ENCODE results near the gene AGR3.
"Not testable (repeated sequence)": the region's sequence is repeated elsewhere in the genome, so short reads cannot be mapped to it uniquely, and the experiment has no call there.

The AGR3 gene

DNA sequence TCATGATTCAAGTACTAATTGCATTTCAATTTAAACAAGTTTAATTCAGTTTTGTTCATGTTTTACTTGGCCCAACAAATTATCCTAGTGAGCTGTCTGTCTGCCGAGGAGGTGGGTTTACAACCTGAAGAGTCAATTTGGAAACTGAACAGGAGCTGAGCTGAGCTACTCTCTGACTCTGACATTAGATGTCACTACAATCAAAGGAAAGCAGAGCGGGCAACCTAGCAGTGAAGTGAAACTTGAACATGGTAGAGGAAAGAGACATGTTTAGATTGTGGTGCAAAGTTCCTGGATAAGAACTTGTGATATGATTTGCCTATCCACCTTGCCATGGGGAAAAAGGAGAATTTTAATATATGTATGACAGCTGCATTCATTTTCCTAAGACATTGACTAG is 9.6 kb upstream of the AGR3 start:
- DNase-seq, result peak in 1 of 5 experiments; percentile 67

DNA sequence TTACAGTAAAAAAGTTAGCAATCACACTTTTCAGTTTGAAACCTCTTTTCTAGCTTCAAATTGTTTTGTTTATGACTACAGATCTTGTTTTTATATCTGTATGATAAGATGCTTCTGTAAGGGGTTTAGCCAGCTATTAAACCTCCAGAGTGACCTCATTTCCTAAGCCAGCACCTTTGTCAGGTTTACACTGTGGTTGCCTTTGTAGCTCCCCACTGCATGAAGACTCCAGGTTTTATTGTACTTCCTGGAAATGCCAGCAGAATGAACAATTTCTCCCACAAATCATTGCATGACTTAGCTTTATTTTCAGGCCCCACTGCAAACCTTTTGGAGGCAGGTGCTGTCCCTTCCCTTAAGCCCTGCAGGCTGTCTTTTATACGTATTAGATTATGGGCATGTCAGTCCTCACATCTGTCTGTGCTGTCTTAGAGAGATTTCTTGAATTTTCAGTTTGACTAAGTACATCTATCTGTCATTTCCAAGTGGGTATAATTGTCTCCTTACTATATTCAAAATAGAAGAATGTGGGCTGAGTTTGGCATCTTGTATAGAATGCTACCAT is 8.2 kb upstream of the AGR3 start:
- peak in 1 of 5 experiments; percentile 23 for DNase-seq

DNA sequence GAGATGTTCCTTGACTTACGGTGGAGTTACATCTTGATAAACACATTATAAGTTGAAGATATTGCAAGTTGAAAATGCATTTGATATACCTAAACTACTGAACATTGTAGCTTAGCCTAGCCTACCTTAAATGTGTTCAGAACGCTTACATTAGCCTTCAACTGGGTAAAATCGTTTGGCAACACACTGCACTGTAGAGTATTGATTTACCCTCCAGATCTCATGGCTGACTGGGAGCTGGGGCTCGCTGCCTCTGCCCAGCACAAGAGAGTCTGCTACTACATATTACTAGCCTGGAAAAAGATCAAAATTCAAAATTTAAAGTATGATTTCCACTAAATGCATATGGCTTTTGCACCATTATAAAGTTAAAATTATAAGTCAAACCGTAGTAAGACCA is 7.5 kb upstream of the AGR3 start:
- no peak for DNase-seq

DNA sequence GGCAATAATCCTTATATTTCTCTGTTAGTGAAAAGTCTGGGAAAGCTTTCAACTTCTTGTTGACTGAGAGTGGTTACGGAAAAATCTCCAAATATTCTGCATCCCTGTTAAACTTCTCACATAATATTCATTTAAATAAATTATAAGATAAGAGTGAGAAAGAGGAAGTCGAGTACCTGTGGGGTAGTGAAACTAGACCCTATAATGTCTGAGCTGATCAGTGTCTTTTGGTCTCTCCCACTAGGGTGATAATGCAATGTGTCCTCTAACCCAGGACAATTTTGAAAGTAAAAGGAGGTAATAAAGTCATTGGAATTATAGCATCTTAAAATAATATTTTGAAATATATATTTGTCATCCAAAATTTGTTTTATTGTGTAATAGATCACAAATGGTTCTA is 2.1 kb upstream of the AGR3 start:
- DNase-seq, result no peak

DNA sequence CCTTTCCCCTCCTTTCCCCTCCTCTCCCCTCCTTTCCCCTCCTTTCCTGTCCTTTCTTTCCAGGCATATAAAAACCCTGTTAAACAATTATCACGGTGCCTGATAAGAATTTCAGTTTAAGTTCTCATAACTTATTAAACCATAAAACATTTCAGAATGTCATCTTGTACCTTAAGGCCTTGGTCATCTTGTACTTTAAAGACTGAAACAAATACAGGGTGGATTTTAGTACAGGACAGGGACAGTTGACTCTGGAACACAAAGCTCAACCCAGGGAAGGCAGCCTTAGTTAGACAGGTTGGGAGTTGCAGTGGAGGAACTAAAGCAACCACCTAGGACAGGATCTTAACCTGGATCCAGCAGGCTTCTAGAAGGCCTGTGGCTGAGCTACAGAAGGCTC is 1.2 kb downstream of the AGR3 start:
- DNase-seq, result no peak

DNA sequence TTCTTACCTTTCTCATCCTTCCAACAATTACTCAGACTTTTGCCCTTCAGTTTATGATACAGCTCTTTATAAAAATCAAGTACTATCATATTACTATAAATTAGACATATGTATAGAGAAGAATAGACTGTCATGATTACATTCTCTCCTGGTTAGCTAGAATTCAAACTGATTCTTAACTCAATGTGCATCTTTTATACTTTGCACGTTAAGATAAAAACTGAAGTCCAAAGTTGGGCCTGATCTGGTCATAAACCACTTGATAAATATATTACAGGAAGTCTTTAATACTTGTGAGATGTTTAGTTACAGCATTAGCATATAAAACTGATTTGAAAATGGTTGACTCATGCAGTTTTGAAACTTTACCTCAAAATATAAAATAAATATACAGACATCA is 2.6 kb downstream of the AGR3 start:
- DNase-seq, result no peak

DNA sequence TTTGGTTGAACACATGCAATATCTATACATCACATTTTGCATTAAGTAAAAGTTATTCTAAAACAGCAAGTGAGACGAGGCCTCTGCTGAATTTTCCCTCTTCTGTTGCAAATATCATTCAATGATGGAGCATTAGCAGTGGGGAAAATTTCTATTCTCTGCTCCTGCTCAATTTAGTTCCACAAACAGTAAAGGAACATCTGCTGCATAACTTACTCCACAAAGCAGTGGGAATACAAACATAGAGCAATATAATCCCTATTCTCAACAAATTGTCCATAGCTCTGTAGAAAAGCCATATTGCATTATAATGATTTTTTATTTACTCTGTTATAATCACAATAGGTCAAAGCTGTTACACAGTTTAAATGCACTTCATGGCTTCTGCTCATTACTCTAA is 5.9 kb downstream of the AGR3 start:
- DNase-seq, result no peak

DNA sequence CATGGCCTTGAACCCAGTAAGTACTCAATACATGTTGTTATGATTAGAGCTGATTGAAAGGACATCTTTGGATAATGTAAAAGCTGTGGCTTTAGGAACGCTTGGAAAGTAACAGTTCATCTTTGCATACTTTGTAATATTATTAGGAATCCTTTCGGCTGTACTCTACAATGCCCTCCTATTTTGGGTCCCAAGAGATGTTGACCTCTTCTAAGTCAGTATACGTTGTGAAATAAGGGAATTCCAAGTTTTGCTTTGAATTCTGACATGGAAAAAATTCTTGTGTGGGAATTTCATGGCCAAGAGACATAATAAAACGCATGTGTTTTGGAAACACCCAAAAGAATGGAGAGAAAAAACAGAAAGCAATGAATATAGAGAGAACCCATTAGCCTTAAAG is 7.7 kb downstream of the AGR3 start:
- no peak for DNase-seq

DNA sequence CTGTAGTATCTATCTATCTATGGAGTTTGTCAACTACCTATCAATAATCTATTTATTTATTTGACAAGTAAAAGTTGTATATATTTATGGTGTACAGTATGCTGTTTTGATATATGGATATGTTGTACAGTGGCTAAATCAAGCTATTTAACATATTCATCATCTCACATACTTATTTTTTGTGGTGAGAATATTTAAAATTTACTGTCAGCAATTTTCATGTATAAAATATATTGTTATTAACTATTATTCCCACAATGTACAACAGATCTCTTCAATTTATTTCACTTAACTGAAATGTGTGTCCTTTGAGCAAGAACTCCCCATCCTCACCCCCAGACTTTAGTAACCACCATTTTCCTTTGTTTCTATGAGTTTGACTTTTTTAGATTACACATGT is 14.5 kb downstream of the AGR3 start:
- DNase-seq, result no peak

DNA sequence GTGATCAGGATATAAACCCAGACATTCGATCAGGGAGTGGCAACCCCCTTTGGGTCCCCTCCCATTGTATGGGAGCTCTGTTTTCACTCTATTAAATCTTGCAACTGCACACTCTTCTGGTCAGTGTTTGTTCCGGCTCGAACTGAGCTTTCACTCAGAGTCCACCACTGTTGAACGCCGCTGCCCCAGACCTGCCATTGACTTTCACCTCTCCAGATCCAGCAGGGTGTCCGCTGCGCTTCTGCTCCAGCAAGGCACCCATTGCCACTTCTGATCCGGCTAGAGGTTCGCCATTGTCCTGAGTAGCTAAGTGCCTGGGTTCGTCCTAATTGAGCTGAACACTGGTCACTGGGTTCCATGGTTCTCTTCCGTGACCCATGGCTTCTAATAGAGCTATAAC is 28.6 kb downstream of the AGR3 start:
- not testable (repeated sequence) for DNase-seq

DNA sequence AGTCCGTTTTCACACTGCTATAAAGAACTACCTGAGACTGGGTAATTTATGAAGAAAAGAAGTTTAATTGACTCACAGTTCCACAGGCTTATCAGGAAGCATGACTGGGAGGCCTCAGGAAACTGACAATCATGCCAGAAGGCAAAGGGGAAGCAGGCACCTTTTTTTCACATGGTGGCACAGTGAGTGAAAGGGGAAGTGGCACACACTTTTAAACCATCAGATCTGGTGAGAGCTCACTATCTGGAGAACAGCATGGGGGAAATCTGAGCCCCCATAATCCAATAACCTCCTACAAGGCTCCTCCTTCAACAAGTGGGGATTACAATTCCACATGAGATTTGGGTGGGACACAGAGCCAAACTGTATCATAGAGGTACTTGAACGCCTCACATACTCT is 30.0 kb downstream of the AGR3 start:
- no peak for DNase-seq

DNA sequence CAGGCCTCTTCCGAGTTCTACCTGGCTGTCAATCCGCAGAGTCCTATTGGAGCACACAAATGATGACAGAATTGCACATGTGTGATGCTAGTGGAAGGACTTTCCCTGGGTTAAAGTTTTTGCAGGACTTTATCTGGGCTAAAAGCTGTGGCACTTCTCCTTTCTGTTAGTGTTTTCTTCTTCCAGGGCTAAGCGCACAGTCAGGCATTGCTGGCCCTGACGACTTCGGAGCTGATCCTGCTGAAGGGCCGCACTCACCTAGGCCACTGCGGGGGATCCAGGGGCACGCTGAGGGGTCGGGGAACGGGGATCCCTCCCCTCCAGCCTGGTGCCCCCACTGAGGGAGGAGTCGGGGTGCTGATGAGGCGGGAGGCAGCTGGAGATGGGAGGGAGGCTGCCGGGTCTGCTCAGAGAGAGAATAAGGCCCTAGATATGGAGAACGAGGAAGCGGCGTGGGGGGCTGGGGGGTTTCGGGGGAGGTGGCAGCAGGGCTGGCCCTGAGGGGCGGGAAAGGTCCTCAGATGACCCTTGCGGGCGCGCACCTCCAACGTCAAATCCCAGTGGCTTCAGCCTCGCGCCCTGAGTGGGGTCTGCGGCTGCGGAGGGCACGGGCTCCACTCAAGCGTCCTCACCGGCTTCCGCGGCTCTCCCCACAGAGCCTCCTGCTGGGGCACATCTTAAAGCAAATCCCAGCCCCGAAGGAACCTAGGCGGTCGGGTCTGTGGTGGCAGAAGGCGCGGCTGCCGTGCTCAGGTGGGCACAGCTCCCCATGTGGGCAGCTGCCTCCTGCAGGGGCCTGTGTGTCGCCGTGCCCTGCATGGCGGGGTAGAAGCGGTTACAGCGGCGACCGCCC is 30.9 kb downstream of the AGR3 start:
- no peak for DNase-seq

DNA sequence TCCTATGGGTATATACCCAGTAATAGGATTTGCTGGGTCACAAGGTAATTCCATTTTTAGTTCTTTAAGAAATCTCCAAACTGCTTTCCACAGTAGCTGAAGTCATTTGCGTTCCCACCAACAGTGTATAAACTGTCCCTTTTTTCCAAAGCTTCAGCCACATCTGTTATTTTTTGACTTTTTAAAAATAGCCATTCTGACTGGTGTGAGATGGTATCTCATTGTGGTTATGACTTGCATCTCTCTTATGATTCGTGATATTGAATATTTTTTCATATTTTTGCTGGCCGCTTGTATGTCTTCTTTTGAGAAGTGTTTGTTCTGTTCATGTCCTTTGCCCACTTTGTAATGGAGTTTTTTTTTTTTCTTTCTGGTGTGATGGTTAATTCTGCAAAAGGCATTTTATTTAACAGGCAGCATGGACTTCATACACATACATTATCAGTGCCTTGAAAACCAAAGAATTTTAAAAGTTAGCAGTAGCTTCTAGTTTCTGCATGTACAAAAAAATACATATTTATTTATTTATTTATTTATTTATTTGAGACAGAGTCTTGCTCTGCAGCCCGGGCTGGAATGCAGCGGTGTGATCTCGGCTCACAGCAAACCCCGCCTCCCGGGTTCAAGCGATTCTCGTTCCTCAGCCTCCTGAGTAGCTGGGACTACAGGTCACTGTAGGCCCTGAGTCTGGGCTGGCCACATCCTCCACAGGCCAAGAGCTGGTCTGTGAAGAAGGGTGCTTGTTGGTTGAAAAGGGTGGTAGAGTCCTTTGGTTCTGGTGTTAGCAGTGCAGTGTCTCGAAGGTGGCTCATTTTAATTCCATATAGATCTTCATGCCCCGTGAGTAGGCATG is 32.3 kb downstream of the AGR3 start:
- DNase-seq, result no peak

DNA sequence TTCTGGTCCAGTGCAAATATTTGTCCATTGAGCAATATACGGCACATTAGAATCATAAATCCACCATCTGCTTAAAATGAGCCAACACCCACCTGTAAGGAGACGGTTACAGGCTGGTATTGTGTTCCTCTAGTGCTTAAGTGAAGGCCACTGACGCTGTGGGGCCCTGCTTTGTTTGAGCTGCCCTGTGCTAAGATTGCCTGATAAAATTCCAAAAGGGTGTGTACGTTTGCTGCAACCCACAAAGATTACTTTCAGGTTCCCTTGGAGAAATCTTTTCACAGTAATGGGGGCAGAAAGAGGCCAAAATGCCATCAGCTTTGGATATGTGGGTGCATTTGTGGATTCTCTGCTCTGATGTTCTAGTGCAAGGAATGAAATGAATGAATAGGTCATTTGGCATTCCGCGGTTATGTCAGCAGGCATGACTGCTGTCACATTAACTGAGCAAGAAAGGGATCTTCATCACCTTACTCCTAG is 34.4 kb downstream of the AGR3 start:
- no peak for DNase-seq

DNA sequence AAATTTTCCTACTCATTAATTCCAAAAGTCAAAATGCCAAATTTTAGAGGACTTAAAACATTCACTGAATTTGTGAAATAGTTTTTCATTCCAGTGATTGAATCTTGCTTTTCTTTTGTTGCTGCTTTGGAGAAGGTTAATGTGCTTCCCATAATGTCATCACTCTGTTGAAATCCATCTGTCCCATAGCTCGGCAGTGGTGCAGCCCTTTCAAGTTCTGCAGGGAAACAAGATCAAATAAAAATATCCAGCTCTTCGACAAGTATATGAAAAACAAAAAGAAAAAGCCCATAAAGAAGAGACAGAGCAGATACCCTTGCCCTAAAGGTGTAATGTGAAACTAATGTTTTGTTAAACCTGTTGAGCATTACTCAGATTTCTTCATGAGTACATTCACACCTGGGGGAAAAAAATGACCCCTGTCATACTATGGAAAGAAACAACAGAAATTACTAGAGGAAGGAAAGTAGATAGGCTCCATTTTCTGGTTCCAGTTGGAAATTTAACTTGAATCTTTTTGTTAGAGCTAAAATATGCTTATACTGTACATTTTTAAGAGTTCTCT is 35.1 kb downstream of the AGR3 start:
- DNase-seq, result no peak

DNA sequence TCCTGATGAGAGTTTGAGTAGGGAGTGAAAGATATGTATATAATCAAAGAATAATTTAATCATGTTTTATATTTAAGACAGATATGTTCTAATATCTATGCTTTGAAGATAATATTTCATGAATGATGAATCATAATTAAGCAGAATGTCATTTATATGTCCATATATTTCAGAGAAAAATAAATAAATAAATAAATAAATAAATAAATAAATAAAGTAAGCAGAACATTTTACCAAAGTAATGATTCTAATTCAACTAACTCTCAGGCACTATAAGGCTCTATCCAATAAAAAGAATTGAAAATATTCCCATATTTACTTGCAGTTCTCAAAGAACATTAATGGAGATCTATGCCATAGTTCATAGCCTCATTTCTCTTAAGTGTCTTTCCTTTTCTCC is 36.0 kb downstream of the AGR3 start:
- DNase-seq, result no peak

DNA sequence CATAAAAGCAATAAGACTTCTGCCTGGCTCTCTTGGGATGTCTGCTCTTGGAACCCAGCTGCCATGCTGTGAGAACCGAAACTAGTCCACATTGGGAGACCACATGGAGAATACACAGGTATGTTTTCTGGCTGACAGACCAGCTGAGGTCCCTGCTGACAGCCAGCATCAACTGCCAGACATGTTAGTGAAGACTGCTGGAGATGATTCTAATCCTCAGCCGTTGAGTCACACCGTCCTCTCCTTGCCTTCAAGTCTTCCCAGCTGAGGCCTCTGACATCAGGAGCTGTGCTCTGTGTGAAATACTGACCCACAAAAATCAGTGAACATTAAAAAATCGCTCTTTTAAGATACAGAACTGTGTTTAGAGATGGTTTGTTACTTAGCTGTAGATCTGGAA is 40.1 kb downstream of the AGR3 start:
- DNase-seq, result no peak

DNA sequence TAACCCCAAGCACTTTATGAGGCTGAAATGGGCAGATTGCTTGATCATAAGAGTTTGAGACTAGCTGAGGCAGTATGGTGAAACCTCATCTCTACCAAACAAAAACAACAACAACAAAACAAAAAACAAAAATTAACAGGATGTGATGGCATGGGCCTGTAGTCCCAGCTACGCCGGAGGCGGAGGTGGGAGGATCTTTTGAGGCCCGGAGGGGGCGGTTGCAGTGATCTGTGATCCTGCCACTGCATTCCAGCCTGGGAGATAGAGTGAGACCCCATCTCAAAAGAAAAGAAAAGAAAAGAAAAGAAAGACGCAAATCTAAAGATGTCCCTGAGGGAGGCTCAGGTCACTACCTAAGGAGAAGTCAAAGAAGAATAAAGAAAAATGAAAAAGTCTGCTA is 41.7 kb downstream of the AGR3 start:
- no peak for DNase-seq

DNA sequence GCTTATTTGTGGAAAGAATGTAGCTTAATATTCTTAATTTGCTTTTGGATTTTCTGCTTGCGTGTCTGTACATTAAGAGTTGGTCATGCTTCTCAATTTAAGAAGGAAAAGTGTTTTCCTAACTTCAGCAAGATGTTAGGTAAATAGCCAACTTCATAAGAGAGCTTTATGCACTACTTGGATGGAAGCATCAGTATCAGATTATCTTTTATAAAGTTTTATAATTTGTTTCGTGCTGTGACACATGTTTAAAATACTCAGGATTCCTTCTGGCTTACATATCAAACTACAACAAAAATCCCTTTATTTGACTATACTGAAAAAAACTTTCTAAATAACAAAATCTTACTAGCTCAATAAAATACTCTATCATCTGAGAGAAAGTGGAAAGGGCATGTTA is 42.1 kb downstream of the AGR3 start:
- no peak for DNase-seq

DNA sequence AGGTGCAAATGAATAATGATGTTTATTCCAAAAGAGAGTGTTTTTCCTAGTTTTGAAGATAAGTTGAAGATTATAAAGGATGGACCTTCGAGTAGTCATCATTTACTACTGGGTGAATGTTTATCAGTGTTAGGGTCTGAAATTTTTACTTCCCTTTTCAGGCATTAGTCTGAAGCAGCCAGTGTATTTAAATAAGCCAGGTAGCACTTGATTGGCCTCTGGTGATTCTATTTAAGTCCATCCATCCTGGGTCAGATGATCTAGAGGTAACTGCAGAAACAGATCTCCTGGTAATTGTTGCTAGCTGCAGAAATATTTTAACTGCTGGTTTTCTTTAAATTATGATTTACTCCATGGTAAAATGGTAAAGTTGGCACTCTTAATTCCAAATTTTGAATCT is 42.9 kb downstream of the AGR3 start:
- DNase-seq, result no peak

DNA sequence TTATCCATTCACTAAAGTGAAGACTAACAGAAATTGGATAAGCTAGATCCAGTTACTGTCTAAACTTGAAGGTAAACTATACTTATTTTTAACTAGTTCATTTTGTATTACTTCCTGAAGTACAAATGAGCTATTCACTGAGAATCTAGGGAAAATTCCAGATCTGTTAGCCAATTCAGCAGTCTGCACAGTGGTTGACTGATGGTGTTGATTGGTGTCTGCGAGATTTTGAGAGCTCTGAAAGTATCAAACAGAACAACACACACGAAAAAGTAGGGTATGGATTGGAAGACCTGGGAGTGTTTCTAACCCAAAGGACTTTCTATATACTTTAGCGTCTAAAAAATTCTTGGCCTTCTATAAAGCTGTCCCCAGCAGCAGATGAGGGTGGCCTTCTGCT is 43.4 kb downstream of the AGR3 start:
- no peak for DNase-seq

DNA sequence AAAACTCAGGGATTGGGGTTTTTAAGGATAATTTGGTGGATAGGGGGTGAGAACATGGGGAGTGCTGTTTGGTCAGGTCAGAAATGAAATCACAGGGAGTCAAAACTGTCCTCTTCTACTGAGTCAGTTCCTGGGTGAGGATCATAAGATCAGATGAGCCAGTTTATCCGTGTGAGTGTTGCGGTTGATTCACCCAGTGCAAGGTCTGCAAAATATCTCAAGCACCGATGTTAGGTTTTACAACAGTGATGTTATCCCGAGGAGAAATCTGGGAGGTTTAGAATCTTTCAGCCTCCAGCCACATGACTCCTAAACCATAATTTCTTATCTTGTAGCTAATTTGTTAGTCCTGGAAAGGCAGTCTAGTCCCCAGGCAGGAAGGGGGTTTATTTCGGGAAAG is 45.3 kb downstream of the AGR3 start:
- DNase-seq, result no peak

DNA sequence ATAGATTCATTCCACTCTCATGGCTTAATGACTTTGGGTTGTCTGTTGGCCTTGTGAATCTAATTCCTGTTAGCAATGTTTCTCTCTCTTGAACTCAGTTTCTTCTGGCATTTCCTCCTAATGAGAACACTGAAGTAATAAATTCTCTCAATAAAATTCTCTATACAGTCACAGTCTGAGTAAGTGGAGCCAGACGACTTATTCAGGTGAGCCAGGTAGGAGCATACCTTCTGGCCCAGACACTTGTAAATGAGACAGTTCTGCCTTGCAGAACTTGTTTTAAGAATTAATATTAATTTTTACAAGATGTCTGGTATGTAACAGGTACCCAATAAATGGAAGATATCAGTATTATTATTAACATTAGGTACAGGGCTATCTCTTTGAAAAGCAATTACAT is 48.4 kb downstream of the AGR3 start:
- DNase-seq, result no peak

All from T-helper 2 cell (primary cell).